HepG2 (cell line): Measurements from ENCODE around the gene PLIN5. TPM values are rescaled to one million over a fixed set of nuclear protein-coding genes. Genes with fewer than 3 reads are reported as not detected.
A peak's percentile ranks its signal among the peaks of the same experiment; 100 is the strongest.

Experiments
- GMEB2 ChIP-seq: IDR thresholded peaks from 2 replicates; pipeline ENCODE4 v1.6.1; 2016; ENCODE audit warnings: missing biosample characterization, missing genetic modification reagents, low read depth
- HOXA3 ChIP-seq: sonication (generic); formaldehyde crosslinking; IDR thresholded peaks from 2 replicates; pipeline ENCODE4 v1.5.0; 2020; ENCODE audit warnings: missing genetic modification reagents
- MAFG ChIP-seq: sonication (generic); formaldehyde crosslinking; IDR thresholded peaks from 2 replicates; pipeline ENCODE4 v1.5.1; 2020; ENCODE audit warnings: mild to moderate bottlenecking, missing genetic modification reagents
- NFIC ChIP-seq: IDR thresholded peaks from 2 replicates; pipeline ENCODE4 v1.6.1; 2012; ENCODE audit warnings: mild to moderate bottlenecking, low read length, inconsistent platforms
- REPIN1 ChIP-seq: sonication (generic); formaldehyde crosslinking; IDR thresholded peaks from 2 replicates; pipeline ENCODE4 v1.8.0; 2022; ENCODE audit warnings: missing genetic modification reagents, low read depth, mild to moderate bottlenecking, borderline replicate concordance
- TBL1XR1 ChIP-seq: fragments of 150-350 bp; IDR thresholded peaks from 2 replicates; pipeline ENCODE4 v1.6.1; 2014; ENCODE audit warnings: borderline replicate concordance, low read length; ENCODE audit not compliant: partially characterized antibody
- ZNF160 ChIP-seq: sonication (generic); formaldehyde crosslinking; IDR thresholded peaks from 2 replicates; pipeline ENCODE4 v1.8.0; 2022; ENCODE audit warnings: mild to moderate bottlenecking, inconsistent platforms, missing genetic modification reagents
- ZNF709 ChIP-seq: sonication (generic); formaldehyde crosslinking; IDR thresholded peaks from 2 replicates; pipeline ENCODE4 v1.5.0; 2020; ENCODE audit warnings: mild to moderate bottlenecking, missing genetic modification reagents
- ZNF891 ChIP-seq: sonication (generic); formaldehyde crosslinking; IDR thresholded peaks from 2 replicates; pipeline ENCODE4 v1.5.0; 2020; ENCODE audit warnings: mild to moderate bottlenecking, missing genetic modification reagents
- polyA plus RNA-seq, 8 experiments: library from polyadenylated mRNA; depleted of rRNA in 3 of 8; stranded (reverse) in 7 of 8; unstranded in 1 of 8; fragments of >200 nt; fragmentation: Illumina TruSeq in 4 of 8; extraction: Trizol in 4 of 8; gene quantifications; 2 replicates each; pipeline versions ENCODE4 v1.2.1 to v1.2.3, GENCODE V29; 2011 to 2016; ENCODE audit warnings: low read depth in 4 of 8, missing spikeins in 1 of 8, mixed read lengths in 1 of 8; ENCODE audit not compliant: insufficient read depth in 1 of 8
- total RNA-seq, 5 experiments: library from RNA; depleted of rRNA; stranded (reverse); fragments of >200 nt; fragmentation: Illumina TruSeq; extraction: Trizol; gene quantifications; 2 replicates each; pipeline ENCODE4 v1.2.3, GENCODE V29; 2016; ENCODE audit warnings: low read depth in 1 of 5
- TF ChIP-seq, protein P1 (sequence below), 2 experiments: fragments of 450-650 bp in 1 of 2; sonication (generic) in 1 of 2; formaldehyde crosslinking in 1 of 2; IDR thresholded peaks; 2 replicates each; pipeline versions ENCODE4 v1.6.1 to v1.8.0; 2016 to 2022; ENCODE audit warnings: antibody characterized with exemption in 1 of 2, mild to moderate bottlenecking in 1 of 2, missing genetic modification reagents in 1 of 2
- TF ChIP-seq, protein P2 (sequence below): sonication (generic); formaldehyde crosslinking; IDR thresholded peaks from 2 replicates; pipeline ENCODE4 v1.4.0; 2020; ENCODE audit warnings: missing genetic modification reagents, borderline replicate concordance
- TF ChIP-seq, protein P3 (sequence below): sonication (generic); formaldehyde crosslinking; IDR thresholded peaks from 2 replicates; pipeline ENCODE4 v1.9.0; 2021; ENCODE audit warnings: missing genetic modification reagents, borderline replicate concordance

Gene PLIN5
- total and polyA plus RNA-seq, 2 of the 13 experiments (the other 11 are each of a cell fraction or from before 2014, with no cell fraction given): 1.8 to 4.8 TPM

DNA sequence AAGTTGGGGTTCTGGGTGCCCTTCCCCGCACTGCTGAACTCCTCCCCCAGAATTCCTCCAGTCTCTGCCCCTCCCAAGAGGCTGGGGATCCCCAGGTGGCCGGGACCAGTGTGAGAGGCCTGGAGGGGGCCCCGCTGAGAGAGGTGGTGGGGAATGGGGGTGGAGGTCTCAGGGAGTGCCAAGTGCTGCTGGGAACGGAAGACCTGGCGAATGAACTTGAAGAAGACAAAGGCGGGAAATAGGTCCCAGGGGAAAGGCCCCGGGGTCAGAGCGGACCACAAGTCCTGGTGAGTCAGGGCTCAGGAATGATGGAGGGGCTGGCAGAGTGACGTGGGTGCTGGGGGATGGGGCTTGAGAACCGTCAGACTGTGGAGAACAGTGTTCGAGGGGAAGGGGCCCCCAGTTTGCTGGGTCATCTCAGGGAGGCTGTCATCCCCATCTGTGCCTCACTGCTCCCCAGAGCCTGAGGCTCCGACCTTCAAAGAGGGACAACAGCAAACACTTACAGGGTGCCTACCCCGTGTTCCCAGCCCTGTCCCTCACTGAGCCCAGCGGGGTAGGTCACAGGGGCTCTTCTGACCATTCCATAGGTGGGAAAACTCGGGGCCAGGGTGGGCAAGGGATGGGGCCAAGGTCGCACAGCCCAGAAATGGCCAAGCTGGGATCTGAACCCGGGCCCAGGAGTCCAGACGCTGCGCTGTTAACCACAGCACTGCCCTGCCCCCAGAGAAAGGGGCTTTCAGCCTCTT is 40.4 kb upstream of the PLIN5 start (continued):
- TF ChIP-seq, protein P1, sequence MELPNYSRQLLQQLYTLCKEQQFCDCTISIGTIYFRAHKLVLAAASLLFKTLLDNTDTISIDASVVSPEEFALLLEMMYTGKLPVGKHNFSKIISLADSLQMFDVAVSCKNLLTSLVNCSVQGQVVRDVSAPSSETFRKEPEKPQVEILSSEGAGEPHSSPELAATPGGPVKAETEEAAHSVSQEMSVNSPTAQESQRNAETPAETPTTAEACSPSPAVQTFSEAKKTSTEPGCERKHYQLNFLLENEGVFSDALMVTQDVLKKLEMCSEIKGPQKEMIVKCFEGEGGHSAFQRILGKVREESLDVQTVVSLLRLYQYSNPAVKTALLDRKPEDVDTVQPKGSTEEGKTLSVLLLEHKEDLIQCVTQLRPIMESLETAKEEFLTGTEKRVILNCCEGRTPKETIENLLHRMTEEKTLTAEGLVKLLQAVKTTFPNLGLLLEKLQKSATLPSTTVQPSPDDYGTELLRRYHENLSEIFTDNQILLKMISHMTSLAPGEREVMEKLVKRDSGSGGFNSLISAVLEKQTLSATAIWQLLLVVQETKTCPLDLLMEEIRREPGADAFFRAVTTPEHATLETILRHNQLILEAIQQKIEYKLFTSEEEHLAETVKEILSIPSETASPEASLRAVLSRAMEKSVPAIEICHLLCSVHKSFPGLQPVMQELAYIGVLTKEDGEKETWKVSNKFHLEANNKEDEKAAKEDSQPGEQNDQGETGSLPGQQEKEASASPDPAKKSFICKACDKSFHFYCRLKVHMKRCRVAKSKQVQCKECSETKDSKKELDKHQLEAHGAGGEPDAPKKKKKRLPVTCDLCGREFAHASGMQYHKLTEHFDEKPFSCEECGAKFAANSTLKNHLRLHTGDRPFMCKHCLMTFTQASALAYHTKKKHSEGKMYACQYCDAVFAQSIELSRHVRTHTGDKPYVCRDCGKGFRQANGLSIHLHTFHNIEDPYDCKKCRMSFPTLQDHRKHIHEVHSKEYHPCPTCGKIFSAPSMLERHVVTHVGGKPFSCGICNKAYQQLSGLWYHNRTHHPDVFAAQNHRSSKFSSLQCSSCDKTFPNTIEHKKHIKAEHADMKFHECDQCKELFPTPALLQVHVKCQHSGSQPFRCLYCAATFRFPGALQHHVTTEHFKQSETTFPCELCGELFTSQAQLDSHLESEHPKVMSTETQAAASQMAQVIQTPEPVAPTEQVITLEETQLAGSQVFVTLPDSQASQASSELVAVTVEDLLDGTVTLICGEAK (IDR thresholded peaks at IDR 0.05): no peak
- TF ChIP-seq, protein P1 (CRISPR knock-in tag; IDR thresholded peaks at IDR 0.05): no peak
- TF ChIP-seq ZNF160 (CRISPR knock-in tag) (no peak), GMEB2 (no peak), REPIN1 (CRISPR knock-in tag) (no peak), TBL1XR1 (no peak), NFIC (no peak), MAFG (CRISPR knock-in tag) (no peak), ZNF709 (no peak), ZNF891 (CRISPR knock-in tag) (no peak), HOXA3 (no peak)
- TF ChIP-seq, protein P2, sequence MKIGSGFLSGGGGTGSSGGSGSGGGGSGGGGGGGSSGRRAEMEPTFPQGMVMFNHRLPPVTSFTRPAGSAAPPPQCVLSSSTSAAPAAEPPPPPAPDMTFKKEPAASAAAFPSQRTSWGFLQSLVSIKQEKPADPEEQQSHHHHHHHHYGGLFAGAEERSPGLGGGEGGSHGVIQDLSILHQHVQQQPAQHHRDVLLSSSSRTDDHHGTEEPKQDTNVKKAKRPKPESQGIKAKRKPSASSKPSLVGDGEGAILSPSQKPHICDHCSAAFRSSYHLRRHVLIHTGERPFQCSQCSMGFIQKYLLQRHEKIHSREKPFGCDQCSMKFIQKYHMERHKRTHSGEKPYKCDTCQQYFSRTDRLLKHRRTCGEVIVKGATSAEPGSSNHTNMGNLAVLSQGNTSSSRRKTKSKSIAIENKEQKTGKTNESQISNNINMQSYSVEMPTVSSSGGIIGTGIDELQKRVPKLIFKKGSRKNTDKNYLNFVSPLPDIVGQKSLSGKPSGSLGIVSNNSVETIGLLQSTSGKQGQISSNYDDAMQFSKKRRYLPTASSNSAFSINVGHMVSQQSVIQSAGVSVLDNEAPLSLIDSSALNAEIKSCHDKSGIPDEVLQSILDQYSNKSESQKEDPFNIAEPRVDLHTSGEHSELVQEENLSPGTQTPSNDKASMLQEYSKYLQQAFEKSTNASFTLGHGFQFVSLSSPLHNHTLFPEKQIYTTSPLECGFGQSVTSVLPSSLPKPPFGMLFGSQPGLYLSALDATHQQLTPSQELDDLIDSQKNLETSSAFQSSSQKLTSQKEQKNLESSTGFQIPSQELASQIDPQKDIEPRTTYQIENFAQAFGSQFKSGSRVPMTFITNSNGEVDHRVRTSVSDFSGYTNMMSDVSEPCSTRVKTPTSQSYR (CRISPR knock-in tag): peak; percentile 73; the same call in 1 of the 2 replicates
- TF ChIP-seq, protein P3, sequence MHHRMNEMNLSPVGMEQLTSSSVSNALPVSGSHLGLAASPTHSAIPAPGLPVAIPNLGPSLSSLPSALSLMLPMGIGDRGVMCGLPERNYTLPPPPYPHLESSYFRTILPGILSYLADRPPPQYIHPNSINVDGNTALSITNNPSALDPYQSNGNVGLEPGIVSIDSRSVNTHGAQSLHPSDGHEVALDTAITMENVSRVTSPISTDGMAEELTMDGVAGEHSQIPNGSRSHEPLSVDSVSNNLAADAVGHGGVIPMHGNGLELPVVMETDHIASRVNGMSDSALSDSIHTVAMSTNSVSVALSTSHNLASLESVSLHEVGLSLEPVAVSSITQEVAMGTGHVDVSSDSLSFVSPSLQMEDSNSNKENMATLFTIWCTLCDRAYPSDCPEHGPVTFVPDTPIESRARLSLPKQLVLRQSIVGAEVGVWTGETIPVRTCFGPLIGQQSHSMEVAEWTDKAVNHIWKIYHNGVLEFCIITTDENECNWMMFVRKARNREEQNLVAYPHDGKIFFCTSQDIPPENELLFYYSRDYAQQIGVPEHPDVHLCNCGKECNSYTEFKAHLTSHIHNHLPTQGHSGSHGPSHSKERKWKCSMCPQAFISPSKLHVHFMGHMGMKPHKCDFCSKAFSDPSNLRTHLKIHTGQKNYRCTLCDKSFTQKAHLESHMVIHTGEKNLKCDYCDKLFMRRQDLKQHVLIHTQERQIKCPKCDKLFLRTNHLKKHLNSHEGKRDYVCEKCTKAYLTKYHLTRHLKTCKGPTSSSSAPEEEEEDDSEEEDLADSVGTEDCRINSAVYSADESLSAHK (CRISPR knock-in tag): no peak
